Ishikawa (cell line): ENCODE results near the gene TM9SF2.
A peak's percentile ranks its signal among the peaks of the same experiment; 100 is the strongest.

Source experiments
- CEBPB ChIP-seq: IDR thresholded peaks from 2 replicates; pipeline ENCODE4 v1.6.1; 2012
- CREB1 ChIP-seq: IDR thresholded peaks from 2 replicates; pipeline ENCODE4 v1.6.1; 2012; ENCODE audit warnings: low read depth
- EGR1 ChIP-seq: IDR thresholded peaks from 2 replicates; pipeline ENCODE4 v1.6.1; 2012
- EP300 ChIP-seq: IDR thresholded peaks from 2 replicates; pipeline ENCODE4 v1.6.1; 2012; ENCODE audit warnings: borderline replicate concordance
- FOXM1 ChIP-seq: IDR thresholded peaks from 2 replicates; pipeline ENCODE4 v1.6.1; 2012; ENCODE audit warnings: low read depth, borderline replicate concordance
- MAX ChIP-seq: IDR thresholded peaks from 2 replicates; pipeline ENCODE4 v1.6.1; 2012
- NFIC ChIP-seq: IDR thresholded peaks from 2 replicates; pipeline ENCODE4 v1.6.1; 2012
- RAD21 ChIP-seq: IDR thresholded peaks from 2 replicates; pipeline ENCODE4 v1.6.1; 2012; ENCODE audit warnings: low read depth
- TAF1 ChIP-seq: IDR thresholded peaks from 2 replicates; pipeline ENCODE4 v1.6.1; 2012; ENCODE audit warnings: low read depth, mild to moderate bottlenecking
- TCF12 ChIP-seq: IDR thresholded peaks from 2 replicates; pipeline ENCODE4 v1.6.1; 2012; ENCODE audit warnings: low read depth
- TEAD4 ChIP-seq: IDR thresholded peaks from 2 replicates; pipeline ENCODE4 v1.6.1; 2012
- USF1 ChIP-seq: IDR thresholded peaks from 2 replicates; pipeline ENCODE4 v1.6.1; 2012
- YY1 ChIP-seq: IDR thresholded peaks from 2 replicates; pipeline ENCODE4 v1.6.1; 2012; ENCODE audit warnings: low read depth
- ZBTB7A ChIP-seq: IDR thresholded peaks from 2 replicates; pipeline ENCODE4 v1.6.1; 2012; ENCODE audit warnings: low read depth
- TF ChIP-seq, protein P1 (sequence below): IDR thresholded peaks from 2 replicates; pipeline ENCODE4 v1.6.1; 2012; ENCODE audit warnings: low read depth, mild to moderate bottlenecking

Gene TM9SF2

GRCh38 chr13:99501184-99501847, at the start of gene TM9SF2:
Gene TM9SF2 (plus strand): TSS chr13:99501472. CDS start chr13:99501607, 135 bp downstream.
- no peak for TF ChIP-seq FOXM1
- no peak for TF ChIP-seq CEBPB
- peak; percentile 83 for TF ChIP-seq TAF1
- no peak for TF ChIP-seq CREB1
- peak; percentile 43; the same call in 1 of the 2 replicates for TF ChIP-seq TCF12
- no peak for TF ChIP-seq ZBTB7A
- TF ChIP-seq EGR1, result peak; percentile 62
- no peak for TF ChIP-seq YY1
- TF ChIP-seq NFIC, result no peak; the same call in 1 of the 2 replicates
- no peak for TF ChIP-seq RAD21
- no peak; the same call in 1 of the 2 replicates for TF ChIP-seq USF1
- peak; percentile 59; the same call in 1 of the 2 replicates for TF ChIP-seq MAX
- TF ChIP-seq, protein P1, sequence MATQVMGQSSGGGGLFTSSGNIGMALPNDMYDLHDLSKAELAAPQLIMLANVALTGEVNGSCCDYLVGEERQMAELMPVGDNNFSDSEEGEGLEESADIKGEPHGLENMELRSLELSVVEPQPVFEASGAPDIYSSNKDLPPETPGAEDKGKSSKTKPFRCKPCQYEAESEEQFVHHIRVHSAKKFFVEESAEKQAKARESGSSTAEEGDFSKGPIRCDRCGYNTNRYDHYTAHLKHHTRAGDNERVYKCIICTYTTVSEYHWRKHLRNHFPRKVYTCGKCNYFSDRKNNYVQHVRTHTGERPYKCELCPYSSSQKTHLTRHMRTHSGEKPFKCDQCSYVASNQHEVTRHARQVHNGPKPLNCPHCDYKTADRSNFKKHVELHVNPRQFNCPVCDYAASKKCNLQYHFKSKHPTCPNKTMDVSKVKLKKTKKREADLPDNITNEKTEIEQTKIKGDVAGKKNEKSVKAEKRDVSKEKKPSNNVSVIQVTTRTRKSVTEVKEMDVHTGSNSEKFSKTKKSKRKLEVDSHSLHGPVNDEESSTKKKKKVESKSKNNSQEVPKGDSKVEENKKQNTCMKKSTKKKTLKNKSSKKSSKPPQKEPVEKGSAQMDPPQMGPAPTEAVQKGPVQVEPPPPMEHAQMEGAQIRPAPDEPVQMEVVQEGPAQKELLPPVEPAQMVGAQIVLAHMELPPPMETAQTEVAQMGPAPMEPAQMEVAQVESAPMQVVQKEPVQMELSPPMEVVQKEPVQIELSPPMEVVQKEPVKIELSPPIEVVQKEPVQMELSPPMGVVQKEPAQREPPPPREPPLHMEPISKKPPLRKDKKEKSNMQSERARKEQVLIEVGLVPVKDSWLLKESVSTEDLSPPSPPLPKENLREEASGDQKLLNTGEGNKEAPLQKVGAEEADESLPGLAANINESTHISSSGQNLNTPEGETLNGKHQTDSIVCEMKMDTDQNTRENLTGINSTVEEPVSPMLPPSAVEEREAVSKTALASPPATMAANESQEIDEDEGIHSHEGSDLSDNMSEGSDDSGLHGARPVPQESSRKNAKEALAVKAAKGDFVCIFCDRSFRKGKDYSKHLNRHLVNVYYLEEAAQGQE, result no peak
- TF ChIP-seq EP300, result no peak

DNA sequence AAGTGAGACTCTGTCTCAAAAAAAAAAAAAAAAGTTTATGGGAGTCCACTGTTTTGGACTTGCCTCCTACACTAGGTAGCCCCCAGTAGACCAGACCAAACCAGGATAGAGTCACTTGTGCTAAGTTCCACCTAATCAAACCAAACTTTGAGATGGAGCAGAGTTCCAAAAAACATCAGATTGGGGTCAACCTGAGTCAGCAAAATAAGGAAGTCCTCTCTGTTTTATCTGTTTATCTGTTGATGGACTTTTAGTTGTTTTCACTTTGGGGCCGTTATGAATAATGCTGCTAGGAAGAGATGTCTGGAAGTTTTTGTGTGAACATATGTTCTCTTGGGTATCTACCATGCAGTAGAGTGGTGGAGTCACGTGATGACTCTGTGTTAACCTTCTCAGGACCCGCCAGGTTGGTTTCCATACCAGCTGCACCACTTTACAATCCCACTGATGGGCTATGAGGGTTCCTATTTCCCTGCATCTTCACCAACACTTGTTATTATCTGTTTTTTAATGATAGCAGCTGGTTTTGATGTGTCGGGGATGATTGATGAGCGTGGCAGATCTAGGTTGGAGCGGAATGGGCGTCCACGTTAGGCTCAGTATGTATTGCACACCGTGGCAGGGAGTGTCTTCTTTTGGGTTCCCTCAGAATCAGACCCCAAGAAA, 46.6 kb upstream of the TM9SF2 start:
- TF ChIP-seq CEBPB (no peak), EP300 (no peak), NFIC (no peak), MAX (no peak)

DNA sequence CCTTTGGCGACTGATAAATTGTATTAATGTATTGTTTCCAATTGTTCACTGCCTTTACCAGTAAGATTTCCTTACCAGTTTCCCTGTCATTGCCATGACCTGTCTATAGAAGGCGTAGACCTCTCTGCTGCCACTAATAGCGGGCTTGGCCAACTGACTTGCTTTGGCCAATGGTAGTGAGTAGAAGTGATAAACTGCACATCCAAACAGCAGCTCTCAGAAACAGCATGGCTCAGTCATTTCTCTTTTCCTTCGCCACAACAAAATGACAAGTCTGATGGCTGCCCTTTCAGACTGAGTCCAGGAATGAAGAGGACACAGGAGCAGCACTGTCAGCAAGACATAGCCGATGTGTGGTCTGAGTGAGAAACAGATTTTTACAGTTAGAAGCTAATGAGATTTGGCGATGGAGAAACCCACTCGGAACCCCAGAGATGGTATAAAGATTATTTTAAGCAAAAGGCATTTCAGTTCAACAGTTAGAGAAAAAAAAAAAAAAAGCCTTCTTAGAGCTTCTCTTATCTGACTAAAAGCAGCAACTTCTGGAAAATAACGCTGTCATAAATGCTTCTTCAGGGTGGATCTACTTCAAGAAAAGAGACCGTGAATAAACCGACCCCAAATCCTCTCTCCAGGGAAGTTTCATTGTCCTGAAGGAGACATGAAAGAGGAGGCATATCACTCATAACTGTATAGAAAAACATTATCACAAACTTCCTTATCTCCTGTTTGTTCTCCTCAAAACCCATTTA, 42.0 kb upstream of the TM9SF2 start:
- no peak for TF ChIP-seq NFIC
- no peak for TF ChIP-seq YY1
- no peak for TF ChIP-seq CREB1
- TF ChIP-seq TAF1, result no peak
- TF ChIP-seq EP300, result no peak
- no peak for TF ChIP-seq ZBTB7A

DNA sequence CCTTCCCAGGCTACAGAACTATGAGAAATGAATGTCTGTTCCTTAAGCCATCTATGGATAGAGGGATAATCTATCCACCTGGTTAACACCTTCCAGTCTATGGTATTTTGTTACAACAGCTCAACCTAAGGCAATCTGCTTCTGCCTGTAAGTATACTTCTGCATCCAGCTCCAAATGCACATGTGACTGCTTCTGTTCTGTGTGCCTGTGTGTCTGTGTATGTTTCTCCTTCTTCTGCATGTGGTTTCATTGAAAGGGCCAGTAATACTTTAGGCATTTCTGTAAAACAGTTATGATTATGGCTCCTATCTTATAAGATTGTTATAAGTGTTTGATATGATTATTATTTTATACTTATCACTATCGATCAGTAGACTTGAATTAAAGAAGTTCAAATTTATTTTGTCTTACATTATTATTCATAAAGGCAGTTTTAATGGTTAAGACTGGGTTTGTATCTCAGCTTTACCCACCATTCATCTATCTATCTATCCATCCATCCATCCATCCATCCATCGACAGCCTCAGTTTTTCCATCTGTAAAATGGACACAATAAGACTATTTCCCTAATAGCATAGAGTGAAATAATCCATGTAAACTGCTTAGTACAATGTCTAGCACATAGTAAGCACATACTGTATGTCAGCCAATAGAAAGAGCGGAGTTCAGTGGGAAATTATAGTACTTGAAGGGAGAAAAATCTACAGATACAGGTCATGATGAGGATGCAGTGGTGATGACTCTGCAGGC, 37.5 kb upstream of the TM9SF2 start:
- TF ChIP-seq RAD21, result no peak
- no peak for TF ChIP-seq TCF12
- no peak for TF ChIP-seq EGR1
- TF ChIP-seq, protein P1, result no peak
- no peak for TF ChIP-seq CREB1

DNA sequence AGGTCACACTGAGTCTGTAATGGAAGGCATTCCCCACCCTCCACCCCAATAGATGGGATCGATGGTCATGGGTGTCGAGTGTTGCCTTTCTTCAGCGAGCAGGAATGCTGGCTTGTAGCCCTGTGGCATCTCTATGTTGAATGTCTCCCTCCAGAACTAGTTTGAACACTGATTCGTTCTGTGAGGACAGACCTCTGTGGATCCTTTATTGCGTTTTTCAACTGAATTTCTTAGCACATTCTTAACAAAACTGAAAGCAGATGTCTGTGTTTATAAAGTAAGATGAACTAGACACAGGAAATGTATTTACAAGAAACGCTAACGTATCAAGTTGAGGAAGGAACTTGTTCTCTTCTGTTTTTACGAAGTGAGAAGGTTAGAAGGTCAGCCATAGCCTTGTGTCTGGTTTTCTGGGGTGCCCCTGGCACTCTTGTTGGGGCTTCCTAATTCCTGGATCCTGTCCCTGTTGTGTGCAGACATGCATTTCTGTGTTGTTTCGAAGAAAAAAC, 36.8 kb upstream of the TM9SF2 start:
- no peak for TF ChIP-seq FOXM1
- no peak for TF ChIP-seq MAX
- TF ChIP-seq ZBTB7A, result no peak
- no peak for TF ChIP-seq USF1
- TF ChIP-seq EP300, result no peak
- TF ChIP-seq RAD21, result no peak
- TF ChIP-seq EGR1, result no peak
- no peak for TF ChIP-seq TEAD4
- TF ChIP-seq NFIC, result no peak
- TF ChIP-seq, protein P1, result no peak
- TF ChIP-seq TCF12, result no peak
- TF ChIP-seq YY1, result no peak
- TF ChIP-seq CREB1, result no peak
- TF ChIP-seq TAF1, result no peak
- no peak for TF ChIP-seq CEBPB
